ENCODE data around the gene S100A6.

The S100A6 gene

GRCh38 chr1:153544453-153545066 lies 8.8 kb upstream of the S100A6 start:
- no peak for DNase-seq

GRCh38 chr1:153543736-153544135 lies 7.9 kb upstream of the S100A6 start:
- DNase-seq, result no peak

- DNase-seq, result no peak
These were observed 7.3 kb upstream of the S100A6 start for GRCh38 chr1:153542956-153543711.

- DNase-seq, result no peak
These were observed 6.1 kb upstream of the S100A6 start for GRCh38 chr1:153541641-153542590.

- peak; percentile 81 for DNase-seq
These were observed 4.9 kb upstream of the S100A6 start, which contains the start of gene S100A5 for GRCh38 chr1:153540394-153541361. TSS of gene S100A5 (minus strand) at chr1:153540934. CDS start at chr1:153540191, 743 bp downstream.

GRCh38 chr1:153539395-153540093 lies 3.8 kb upstream of the S100A6 start:
- DNase-seq, result no peak

GRCh38 chr1:153538315-153538821 lies 2.6 kb upstream of the S100A6 start:
- no peak for DNase-seq

GRCh38 chr1:153537376-153537730 lies 1.6 kb upstream of the S100A6 start:
- no peak for DNase-seq

- no peak for DNase-seq
These were observed 1.0 kb upstream of the S100A6 start for GRCh38 chr1:153536671-153537375.

- peak; percentile 88 for DNase-seq
These were observed 350 bp upstream of the S100A6 start for GRCh38 chr1:153536012-153536670.

- DNase-seq, result no peak
These were observed 908 bp downstream of the S100A6 start for GRCh38 chr1:153534925-153535241.

- no peak for DNase-seq
These were observed 1.4 kb downstream of the S100A6 start for GRCh38 chr1:153534226-153534924.

GRCh38 chr1:153533689-153534201 lies 2.0 kb downstream of the S100A6 start:
- DNase-seq, result peak; percentile 36

GRCh38 chr1:153532769-153533599 lies 2.8 kb downstream of the S100A6 start:
- peak; percentile 87 for DNase-seq

GRCh38 chr1:153532181-153532580 lies 3.6 kb downstream of the S100A6 start:
- DNase-seq, result peak; percentile 88

- no peak for DNase-seq
These were observed 4.2 kb downstream of the S100A6 start for GRCh38 chr1:153531638-153532037.

- DNase-seq, result no peak
These were observed 8.1 kb downstream of the S100A6 start for GRCh38 chr1:153527683-153528040.

- DNase-seq, result no peak
These were observed 8.6 kb downstream of the S100A6 start for GRCh38 chr1:153527023-153527682.

Measured in activated CD4-positive, alpha-beta T cell treated with anti-CD3 and anti-CD28 coated beads, Interleukin-2, amount 50 U/mL, for 16 hours (primary cell).